Measurements from ENCODE around the gene STIMATE. TPM values are rescaled to one million over a fixed set of nuclear protein-coding genes. Genes with fewer than 3 reads are reported as not detected.

STIMATE gene
- total RNA-seq, 6 experiments from 2014 or later = 18.4 to 25.6 (median 21.7) TPM

GRCh38 chr3:52822363-52822762 is 75.0 kb downstream of the STIMATE start:
- no peak for DNase-seq
- TF ChIP-seq, protein P1, sequence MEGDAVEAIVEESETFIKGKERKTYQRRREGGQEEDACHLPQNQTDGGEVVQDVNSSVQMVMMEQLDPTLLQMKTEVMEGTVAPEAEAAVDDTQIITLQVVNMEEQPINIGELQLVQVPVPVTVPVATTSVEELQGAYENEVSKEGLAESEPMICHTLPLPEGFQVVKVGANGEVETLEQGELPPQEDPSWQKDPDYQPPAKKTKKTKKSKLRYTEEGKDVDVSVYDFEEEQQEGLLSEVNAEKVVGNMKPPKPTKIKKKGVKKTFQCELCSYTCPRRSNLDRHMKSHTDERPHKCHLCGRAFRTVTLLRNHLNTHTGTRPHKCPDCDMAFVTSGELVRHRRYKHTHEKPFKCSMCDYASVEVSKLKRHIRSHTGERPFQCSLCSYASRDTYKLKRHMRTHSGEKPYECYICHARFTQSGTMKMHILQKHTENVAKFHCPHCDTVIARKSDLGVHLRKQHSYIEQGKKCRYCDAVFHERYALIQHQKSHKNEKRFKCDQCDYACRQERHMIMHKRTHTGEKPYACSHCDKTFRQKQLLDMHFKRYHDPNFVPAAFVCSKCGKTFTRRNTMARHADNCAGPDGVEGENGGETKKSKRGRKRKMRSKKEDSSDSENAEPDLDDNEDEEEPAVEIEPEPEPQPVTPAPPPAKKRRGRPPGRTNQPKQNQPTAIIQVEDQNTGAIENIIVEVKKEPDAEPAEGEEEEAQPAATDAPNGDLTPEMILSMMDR (IDR thresholded peaks at IDR 0.05) = no peak
- Mint-ChIP-seq H3K27ac (no peak overlapping the region), H3K36me3 (ENCODE audit: low read depth) (no peaks in the 10 kb centered on the region), H3K9me3 (no peaks in the 10 kb centered on the region), H3K4me1 (ENCODE audit: low read depth) (peaks cover 3% of the 10 kb centered on the region), H3K27me3 (ENCODE audit: insufficient read depth) (peaks cover 11% of the 10 kb centered on the region), H3K4me3 (no peak overlapping the region)

DNA sequence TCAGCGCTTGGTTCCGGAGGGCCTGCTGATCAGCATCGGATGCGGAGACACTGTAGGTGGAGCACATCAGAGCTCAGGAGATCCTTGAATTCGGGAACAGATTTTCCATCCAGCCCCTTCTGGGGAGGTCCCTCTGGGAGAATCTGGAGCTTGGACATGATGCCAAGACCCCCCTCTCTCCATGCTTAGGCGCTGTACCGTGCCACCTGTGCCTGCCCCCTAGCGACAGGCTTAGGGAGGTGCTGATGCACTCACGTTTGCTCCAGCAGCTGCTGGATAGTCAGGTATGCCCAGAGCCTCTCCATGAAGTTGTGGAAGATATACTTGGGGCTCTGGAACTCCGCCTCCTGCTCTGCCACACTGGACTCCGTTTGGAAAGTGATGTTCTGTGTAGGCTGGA is 76.6 kb downstream of the STIMATE start:
- DNase-seq = no peak
- H3K36me3 Mint-ChIP-seq (ENCODE audit: low read depth) = no peaks in the 10 kb centered on the region
- no peaks in the 10 kb centered on the region for H3K4me1 Mint-ChIP-seq (ENCODE audit: low read depth)
- no peak overlapping the region for H3K27ac Mint-ChIP-seq
- H3K27me3 Mint-ChIP-seq (ENCODE audit: insufficient read depth) = peaks cover 4% of the 10 kb centered on the region; the same call in 1 of the 2 replicates
- no peak overlapping the region for H3K4me3 Mint-ChIP-seq
- H3K9me3 Mint-ChIP-seq = no peaks in the 10 kb centered on the region
- TF ChIP-seq, protein P1 (IDR thresholded peaks at IDR 0.05) = peak; percentile 82

DNA sequence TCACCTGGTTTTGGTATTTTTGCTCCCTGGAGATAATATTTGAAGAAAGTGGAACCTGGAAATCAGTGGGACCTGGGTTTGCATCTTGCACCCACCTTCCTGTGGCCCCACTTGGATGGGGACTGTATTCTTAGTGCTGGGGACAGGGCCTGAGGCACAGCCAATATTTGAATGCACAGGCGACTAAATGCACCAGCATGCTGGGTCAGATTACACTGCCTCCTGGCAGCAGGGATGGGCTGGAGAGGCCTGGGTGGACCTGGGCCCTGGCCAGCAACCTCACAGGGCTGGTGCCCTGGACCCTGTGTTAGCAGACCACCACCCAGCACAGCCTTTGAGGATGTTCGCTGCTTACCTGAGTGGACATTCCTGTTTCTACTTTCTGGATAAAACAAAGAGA is 77.4 kb downstream of the STIMATE start:
- H3K4me1 Mint-ChIP-seq (ENCODE audit: low read depth) = no peaks in the 10 kb centered on the region
- H3K27me3 Mint-ChIP-seq (ENCODE audit: insufficient read depth) = peaks cover 5% of the 10 kb centered on the region; the same call in 1 of the 2 replicates
- DNase-seq = no peak
- no peaks in the 10 kb centered on the region for H3K9me3 Mint-ChIP-seq
- H3K4me3 Mint-ChIP-seq = no peak overlapping the region
- TF ChIP-seq, protein P1 (IDR thresholded peaks at IDR 0.05) = no peak
- H3K36me3 Mint-ChIP-seq (ENCODE audit: low read depth) = no peaks in the 10 kb centered on the region
- H3K27ac Mint-ChIP-seq = no peak overlapping the region

DNA sequence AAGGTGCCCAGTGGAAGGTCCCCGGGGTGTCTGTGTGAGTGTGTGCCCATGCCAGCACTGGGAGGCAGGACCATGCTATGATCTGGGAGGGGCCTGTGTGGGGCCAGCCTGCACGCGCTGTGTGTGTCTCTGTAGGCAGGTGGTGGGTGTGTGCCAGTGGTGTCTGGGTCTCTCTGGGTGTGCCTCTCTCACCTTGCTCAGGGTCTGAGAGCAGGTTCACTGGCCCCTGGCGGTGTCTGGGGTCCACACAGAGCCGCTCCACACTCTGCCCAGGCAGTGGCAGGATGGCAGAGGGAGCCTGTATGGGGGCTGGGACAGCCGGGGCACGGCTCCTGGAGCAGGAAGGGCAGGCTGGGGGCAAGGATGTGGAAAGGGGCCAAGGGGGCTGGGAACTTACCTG is 79.5 kb downstream of the STIMATE start:
- Mint-ChIP-seq H3K27ac (no peak overlapping the region), H3K4me3 (no peak overlapping the region), H3K27me3 (ENCODE audit: insufficient read depth) (peaks cover 8% of the 10 kb centered on the region; the same call in 1 of the 2 replicates)

DNA sequence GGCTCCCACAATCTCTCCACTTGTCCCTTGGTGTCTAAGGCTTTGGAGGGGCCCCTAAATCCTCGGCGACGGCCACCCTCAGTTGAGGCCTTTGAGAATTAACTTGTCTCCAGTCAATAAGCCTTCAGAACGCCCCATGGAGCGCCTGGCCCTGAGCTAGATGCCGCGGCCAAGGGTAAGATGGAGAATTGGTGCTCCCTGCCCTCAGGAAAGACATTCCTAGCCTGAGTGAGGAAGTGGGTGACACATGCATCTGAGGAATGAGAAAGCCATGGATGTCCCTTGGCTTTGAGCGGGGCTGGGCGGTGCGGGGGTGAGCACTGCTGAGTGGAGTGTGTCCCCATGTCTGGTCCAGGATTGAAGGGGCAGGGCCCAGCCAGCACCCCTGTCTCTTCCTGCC is 80.1 kb downstream of the STIMATE start:
- no peaks in the 10 kb centered on the region for H3K36me3 Mint-ChIP-seq (ENCODE audit: low read depth)
- no peak overlapping the region for H3K27ac Mint-ChIP-seq
- H3K9me3 Mint-ChIP-seq = no peaks in the 10 kb centered on the region
- DNase-seq = no peak
- no peaks in the 10 kb centered on the region for H3K4me1 Mint-ChIP-seq (ENCODE audit: low read depth)
- no peak overlapping the region for H3K4me3 Mint-ChIP-seq
- TF ChIP-seq, protein P1 (IDR thresholded peaks at IDR 0.05) = no peak
- peaks cover 11% of the 10 kb centered on the region; the same call in 1 of the 2 replicates for H3K27me3 Mint-ChIP-seq (ENCODE audit: insufficient read depth)

More for the DNA sequence above, 79.5 kb downstream of the STIMATE start:
- no peak for DNase-seq
- Mint-ChIP-seq H3K4me1 (ENCODE audit: low read depth) (no peaks in the 10 kb centered on the region), H3K36me3 (ENCODE audit: low read depth) (no peaks in the 10 kb centered on the region), H3K9me3 (no peaks in the 10 kb centered on the region)
- TF ChIP-seq, protein P1 (IDR thresholded peaks at IDR 0.05) = no peak

DNA sequence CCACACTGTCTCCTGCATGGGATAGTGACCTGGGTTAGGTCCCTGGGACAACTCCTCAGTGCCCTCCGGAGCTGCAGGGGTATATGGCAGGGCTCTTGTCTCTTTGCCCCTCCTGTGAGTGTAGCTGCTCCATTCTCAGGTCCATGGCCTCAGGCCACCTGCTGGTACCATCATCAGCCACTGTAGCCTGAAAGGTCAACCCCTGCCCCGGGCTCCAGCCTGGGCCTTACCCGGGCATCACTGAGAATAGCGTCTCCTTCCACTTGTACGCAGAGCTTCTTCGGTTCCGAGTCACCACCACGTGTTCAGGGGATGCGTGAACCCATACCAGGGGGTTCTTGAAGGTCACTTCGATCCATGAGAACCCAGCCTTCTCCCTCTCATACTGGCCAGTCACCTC is 80.7 kb downstream of the STIMATE start:
- Mint-ChIP-seq H3K4me1 (ENCODE audit: low read depth) (no peaks in the 10 kb centered on the region), H3K27ac (no peak overlapping the region), H3K27me3 (ENCODE audit: insufficient read depth) (peaks cover 17% of the 10 kb centered on the region), H3K4me3 (no peak overlapping the region), H3K36me3 (ENCODE audit: low read depth) (no peaks in the 10 kb centered on the region), H3K9me3 (no peaks in the 10 kb centered on the region)
- no peak for DNase-seq
- TF ChIP-seq, protein P1 (IDR thresholded peaks at IDR 0.05) = no peak
